Fibroblast of pulmonary artery (primary cell): ENCODE results near the gene SNAP47.

Experiments
- DNase-seq: peaks from one replicate; pipeline ENCODE4 v3.0.0-alpha.2; 2010; ENCODE audit warnings: low read depth
- H3K4me3 ChIP-seq: replicated peaks from 2 replicates; pipeline ENCODE4 v1.5.1; 2011; ENCODE audit warnings: low read depth, mild to moderate bottlenecking, control low read depth, low read length, moderate library complexity
- TF ChIP-seq, protein P1 (sequence below): IDR thresholded peaks from 2 replicates; pipeline ENCODE4 v1.5.1; 2011; ENCODE audit warnings: mild to moderate bottlenecking, control low read depth, low read length, inconsistent platforms; ENCODE audit errors: missing control alignments

Gene SNAP47

DNA sequence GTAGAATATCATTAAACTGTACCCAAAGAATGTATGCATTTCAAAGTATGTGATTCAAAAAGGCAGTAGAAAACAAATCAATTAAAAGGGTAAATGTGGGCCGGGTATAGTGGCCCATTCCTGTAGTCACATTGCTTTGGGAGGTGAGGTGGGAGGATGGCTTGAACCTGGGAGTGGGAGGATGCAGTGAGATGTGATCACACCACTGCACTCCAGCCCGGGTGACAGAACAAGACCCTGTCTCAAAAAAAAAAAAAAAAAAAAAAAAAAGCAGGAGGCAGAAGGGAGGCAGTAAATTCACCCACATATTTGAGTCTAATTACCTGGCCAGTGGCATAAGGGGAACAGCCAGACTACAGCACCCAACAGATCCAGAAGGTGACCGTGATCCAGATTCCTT, 62.4 kb downstream of the SNAP47 start:
- no peak for DNase-seq
- no peak overlapping the region for H3K4me3 ChIP-seq
- TF ChIP-seq, protein P1, sequence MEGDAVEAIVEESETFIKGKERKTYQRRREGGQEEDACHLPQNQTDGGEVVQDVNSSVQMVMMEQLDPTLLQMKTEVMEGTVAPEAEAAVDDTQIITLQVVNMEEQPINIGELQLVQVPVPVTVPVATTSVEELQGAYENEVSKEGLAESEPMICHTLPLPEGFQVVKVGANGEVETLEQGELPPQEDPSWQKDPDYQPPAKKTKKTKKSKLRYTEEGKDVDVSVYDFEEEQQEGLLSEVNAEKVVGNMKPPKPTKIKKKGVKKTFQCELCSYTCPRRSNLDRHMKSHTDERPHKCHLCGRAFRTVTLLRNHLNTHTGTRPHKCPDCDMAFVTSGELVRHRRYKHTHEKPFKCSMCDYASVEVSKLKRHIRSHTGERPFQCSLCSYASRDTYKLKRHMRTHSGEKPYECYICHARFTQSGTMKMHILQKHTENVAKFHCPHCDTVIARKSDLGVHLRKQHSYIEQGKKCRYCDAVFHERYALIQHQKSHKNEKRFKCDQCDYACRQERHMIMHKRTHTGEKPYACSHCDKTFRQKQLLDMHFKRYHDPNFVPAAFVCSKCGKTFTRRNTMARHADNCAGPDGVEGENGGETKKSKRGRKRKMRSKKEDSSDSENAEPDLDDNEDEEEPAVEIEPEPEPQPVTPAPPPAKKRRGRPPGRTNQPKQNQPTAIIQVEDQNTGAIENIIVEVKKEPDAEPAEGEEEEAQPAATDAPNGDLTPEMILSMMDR, result no peak

- TF ChIP-seq, protein P1, result no peak
- no peak overlapping the region for H3K4me3 ChIP-seq
- DNase-seq, result no peak
Observed at GRCh38 chr1:227798078-227798802, 63.0 kb downstream of the SNAP47 start.

- no peak overlapping the region for H3K4me3 ChIP-seq
- TF ChIP-seq, protein P1, result no peak
- DNase-seq, result no peak
Observed at GRCh38 chr1:227799756-227800155, 64.5 kb downstream of the SNAP47 start.

- H3K4me3 ChIP-seq, result no peak overlapping the region
- TF ChIP-seq, protein P1, result no peak
- DNase-seq, result no peak
Observed at GRCh38 chr1:227803933-227804332, 68.7 kb downstream of the SNAP47 start.

DNA sequence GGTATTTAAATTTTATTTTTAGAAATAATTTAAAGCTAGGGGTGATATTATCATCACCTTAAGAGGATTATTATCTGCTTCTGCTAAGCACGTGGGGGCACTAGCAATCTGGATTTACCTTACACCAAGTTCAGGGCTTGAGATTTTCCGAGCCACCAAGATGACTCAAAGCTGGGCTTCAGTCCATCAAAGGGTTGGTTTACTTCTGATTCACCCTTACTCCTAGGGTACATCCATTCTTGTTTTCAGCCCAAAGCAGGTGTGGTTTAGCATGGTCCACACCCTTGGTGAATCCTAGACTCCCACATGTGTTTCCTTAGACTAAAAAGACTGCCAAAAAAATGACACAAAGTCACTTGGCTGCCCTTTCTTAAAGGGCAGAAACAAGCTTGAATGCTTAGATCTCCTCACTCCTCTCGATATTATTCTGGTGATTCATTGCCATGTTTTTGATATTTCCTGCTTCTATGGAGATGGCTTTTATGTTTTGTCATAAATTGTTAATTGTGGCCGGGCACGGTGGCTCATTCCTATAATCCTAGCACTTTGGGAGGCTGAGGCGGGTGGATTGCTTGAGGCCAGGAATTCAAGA, 70.5 kb downstream of the SNAP47 start:
- TF ChIP-seq, protein P1, result no peak
- no peak overlapping the region for H3K4me3 ChIP-seq
- DNase-seq, result peak; percentile 71

GRCh38 chr1:227808566-227808965, 73.3 kb downstream of the SNAP47 start:
- peak; percentile 12 for DNase-seq
- H3K4me3 ChIP-seq, result no peak overlapping the region
- TF ChIP-seq, protein P1, result no peak

GRCh38 chr1:227809026-227809425, 73.8 kb downstream of the SNAP47 start:
- no peak for DNase-seq
- TF ChIP-seq, protein P1, result no peak
- no peak overlapping the region for H3K4me3 ChIP-seq
